HG03060 (cell line): ENCODE results near the gene GLRX.
"Not testable (repeated sequence)": the region's sequence is repeated elsewhere in the genome, so short reads cannot be mapped to it uniquely, and the experiment has no call there.

Source experiments
- ATAC-seq: cut with Tn5 transposase; IDR thresholded peaks from one replicate; pipeline ENCODE4 v1.9.1; 2021; ENCODE audit warnings: low read depth, moderate number of reproducible peaks; ENCODE audit not compliant: unreplicated experiment

GLRX gene

GRCh38 chr5:95853490-95853889 lies 31.0 kb upstream of the GLRX start:
- ATAC-seq = no peak

DNA sequence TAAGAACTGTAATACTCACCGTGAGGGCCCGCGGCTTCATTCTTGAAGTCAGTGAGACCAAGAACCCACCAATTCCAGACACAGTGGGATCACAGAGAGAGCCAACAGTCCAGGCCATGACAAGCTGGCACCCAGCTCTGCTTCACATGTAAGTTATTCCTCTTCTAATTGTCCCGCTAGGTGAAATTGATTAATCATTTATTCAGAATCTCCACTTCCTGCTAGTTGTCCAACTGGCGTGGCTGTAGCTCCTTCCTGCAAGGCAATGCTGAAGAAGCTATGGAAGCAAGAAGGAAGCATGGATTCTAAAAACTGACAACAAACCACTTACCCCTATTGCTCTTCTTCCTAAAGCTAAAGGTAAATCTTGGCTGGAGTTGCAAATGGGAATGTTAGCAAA lies 30.0 kb upstream of the GLRX start:
- no peak for ATAC-seq

GRCh38 chr5:95851141-95851540 lies 28.6 kb upstream of the GLRX start:
- not testable (repeated sequence) for ATAC-seq

DNA sequence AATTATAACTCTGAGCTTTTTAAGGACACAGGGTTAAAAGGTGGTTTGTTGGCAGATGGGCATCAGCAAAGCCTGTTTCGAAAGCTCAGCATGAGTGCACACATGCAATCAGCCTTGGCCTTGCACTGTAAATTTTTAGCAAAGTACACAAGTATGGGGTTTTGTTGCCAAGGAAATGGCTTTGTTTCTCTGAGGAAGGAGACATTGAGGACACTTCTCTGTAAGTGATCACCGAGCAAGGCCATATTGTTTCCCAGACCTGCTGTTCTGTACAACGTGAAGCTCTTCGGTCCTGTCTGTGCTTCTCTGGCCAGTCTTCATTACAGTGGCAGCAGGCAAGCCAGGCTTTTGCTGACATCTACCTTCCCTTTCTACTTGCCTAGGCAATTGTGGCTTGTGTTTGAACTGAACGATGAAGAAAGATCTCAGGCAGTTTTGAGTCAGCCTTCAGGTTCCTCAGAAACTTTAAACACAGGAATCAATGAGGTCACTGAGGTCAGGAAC lies 27.9 kb upstream of the GLRX start:
- ATAC-seq = no peak

DNA sequence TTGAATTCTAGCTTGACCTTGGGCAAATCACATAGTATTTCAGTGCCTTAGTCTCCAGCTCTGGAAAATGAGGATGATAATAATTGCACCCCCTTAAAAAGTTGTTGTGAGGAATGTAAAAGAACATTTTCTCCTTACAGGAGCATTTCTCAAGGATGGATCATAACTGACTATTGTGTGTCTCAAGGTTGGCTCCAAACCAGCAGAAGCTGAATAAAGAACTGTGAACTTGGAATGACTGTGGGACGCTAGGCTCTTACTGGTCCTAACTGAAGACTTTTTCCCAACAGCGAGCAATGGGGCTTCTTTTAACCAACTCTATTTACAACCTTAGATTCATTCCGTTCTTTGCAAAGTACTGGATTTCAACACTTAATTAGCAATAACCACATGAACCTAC lies 26.2 kb upstream of the GLRX start:
- no peak for ATAC-seq

DNA sequence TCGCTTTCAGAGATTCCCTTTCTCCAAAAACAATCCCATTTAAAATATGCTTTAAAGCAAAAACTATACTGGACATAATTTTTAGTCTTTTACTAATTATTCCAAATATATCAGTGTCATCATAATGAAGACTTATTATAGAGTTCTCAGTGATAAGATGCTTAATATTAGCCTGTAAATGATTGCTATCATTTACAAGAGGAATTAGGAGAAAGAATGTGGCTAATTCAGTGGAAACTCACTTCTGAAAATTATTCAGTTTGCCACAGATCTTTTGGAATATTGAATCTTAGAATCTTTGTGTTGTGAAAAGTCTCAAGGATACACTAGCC lies 24.7 kb upstream of the GLRX start:
- ATAC-seq = no peak

DNA sequence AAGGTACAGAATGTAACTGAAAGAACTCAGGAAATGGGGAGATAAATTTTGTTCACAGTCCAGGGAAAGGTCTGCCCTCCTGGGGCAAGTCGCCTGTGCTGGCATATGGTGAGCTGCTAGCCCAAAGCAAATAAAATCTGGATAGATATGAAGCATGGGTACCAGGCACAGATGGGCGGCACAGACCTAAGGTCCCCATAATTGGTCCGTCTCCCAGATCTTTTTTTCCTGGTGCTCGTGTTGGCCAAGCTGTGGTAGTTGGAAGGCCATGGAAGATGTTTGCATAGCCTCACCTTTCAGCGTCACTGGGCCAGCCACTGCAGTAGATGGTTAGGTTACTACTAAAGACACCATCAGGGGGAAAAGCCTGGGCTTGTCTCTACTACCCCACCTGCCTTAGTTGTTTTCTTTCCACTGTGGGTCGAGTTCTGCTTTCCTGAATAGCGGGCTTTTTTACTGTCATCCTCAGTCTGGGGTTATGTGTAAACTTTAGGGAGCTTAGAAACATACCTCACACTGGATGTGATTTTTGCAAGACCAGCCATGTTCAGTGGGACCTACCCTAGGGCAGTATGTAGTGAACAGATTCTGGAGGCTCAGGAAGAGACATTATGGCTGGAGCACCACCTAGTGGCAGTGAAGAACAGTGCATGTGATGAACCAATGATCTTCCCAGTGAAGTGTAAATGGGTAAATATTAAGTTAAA lies 24.2 kb upstream of the GLRX start:
- ATAC-seq = no peak

- no peak for ATAC-seq
Measured at GRCh38 chr5:95845391-95845790, 22.9 kb upstream of the GLRX start.

GRCh38 chr5:95843733-95844223 lies 21.3 kb upstream of the GLRX start:
- no peak for ATAC-seq

GRCh38 chr5:95842854-95843544 lies 20.5 kb upstream of the GLRX start:
- ATAC-seq = peak; percentile 83

DNA sequence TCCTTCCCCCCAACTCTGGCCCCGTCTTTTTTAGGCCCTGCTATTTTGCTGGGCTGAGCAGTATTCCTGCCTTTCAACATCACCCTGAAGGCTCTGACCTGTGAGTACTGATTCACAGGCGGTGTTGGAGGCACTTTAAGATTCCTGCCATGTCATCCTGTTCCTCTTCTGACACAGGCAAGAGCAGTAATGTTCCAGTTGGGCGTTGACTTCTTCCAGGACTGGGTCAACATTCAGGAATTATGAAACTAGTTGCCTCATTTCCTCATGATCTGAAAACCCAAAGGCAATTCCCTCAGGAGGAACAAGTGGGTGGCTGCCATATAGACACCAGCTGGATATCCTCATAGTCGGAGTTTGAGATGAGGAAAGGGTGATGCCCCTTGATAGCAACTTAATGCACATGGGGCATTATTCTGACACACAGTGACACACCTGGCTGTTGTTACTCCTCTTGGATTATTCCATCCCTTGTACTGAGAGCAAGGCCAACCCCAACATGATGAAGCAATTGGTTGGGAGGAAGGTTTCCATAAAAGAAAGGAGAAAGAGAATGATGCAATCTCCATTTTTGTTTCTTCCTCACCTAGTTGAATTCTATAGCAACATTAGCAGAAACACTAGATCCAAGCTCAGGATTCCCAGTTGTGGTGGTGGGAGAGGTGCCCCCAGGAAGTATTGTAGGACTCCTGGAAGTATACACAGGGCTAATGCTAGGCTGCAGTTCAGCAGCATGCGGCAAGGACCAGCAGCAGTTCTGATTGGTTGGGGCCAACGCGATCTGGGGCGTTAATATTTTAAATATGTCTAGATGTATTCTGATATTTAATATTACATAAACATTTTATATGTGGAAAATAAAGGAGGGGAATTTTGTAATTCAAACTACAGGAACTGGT lies 19.6 kb upstream of the GLRX start:
- no peak for ATAC-seq

DNA sequence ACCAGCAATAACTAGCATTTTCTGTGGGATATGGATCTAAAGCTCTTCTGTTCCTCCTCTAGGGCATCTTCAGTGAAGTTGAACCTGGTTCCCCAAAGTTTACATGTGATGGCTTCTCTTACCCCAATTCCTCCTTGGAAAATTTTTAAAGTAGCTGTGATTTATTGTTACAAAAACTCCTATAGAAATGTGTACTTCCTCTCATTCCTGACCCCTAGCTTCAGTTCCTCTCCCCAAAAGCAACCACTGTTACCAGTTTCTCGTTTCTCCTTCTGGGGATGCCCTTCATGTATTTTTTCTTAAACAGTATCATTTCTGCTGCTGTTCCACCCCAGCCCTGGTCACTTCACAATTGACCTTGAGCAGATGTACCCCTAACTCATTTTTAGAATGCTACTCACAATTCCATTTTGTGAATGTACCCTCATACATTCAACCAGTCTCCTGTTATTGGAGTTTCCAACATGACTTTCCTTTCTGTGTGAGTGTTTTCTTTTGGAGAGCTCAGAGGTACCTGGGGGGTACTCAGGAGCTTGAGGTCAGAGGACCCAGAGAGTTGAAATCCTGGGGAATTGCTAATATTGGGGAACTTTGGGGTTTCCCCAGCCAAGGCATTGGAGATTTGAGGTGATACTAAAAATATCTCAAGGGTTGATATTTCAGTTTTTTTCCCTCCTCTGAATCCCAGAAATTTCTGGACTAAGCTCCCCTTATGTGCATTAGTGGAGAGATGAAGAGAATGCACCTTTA lies 18.6 kb upstream of the GLRX start:
- ATAC-seq = no peak

- ATAC-seq = no peak
Measured at GRCh38 chr5:95839658-95840057, 17.1 kb upstream of the GLRX start.

DNA sequence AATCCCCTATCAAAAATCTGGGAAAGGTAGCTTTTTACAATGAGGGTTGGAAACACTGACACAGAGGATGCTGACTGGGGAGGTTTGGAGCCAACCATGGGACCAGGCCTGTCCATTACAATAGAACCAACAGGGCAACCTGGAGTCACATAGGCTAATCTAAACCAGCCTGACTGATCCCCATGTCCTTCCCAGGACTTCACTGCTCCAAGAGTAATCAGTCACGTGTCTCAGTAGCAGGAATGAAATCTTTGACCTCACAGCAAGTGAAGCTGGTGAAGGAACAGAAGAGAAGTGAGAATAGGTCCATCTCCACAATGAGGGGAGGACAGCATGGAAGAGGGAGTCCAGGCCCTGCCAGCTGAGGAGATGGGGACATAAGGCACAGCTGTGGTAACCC lies 16.0 kb upstream of the GLRX start:
- ATAC-seq = no peak

GRCh38 chr5:95838001-95838520 lies 15.5 kb upstream of the GLRX start:
- no peak for ATAC-seq

- no peak for ATAC-seq
Measured at GRCh38 chr5:95837492-95837891, 15.0 kb upstream of the GLRX start.

DNA sequence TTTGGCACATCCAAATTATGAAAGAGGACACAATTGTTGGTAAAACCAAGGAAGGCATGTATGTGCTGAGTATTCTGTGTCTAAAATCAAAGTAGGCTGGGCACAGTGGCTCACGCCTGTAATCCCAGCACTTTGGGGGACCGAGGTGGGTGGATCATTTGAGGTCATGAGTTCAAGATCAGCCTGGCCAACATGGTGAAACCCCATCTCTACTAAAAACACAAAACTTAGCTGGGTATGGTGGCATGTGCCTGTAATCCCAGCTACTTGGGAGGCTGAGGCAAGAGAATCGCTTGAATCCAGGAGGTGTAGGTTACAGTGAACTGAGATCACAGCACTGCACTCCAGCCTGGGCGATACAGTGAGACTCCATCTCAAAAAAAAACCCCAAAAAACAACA lies 14.4 kb upstream of the GLRX start:
- ATAC-seq = not testable (repeated sequence)

GRCh38 chr5:95836544-95836943 lies 14.0 kb upstream of the GLRX start:
- ATAC-seq = no peak

GRCh38 chr5:95835682-95836385 lies 13.3 kb upstream of the GLRX start:
- ATAC-seq = no peak

- ATAC-seq = no peak
Measured at GRCh38 chr5:95832664-95833063, 10.1 kb upstream of the GLRX start.
